ENCODE results near the gene SLC12A4.

The SLC12A4 gene

DNA sequence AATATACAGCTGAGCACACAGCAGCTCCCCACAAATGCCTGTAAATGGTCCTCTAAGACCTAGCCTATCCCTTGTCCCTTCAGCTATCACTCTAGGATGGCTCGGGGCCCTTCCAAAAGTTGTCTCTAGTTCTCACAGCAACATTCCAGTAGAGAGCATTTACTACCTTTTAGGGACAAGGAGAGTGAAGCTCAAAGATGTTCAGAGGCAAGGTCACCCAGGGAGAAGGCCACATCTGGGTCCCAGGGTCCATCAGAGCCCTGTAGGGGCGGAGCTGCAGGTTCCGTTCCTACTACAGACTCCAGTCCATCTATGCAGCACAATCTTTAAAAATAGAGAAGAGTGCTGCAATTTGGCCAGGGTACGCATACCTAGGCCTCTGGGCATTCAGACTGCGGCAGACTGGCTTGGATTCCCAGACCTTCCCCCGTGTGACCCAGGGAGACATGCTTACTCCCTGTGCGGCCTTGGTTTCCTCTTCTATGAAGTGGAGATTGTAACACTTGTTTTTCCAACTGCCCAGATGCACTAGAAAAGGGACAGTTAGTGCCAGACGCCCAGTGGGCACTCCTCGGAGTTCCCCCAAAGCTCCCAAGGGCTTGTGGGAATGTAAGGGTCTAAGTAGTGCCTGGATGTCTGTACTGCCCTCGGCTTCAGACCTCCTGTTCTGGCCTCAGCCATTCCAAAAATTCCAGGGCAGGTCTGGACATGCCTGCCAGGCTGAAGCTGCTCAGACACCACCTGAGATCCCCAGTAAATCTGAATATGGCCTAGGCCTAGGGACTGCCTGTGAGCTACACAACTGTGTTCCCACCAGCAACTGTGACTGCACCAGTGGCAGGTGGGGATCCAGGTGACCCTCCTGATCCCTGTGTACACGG lies 2.5 kb downstream of the SLC12A4 start:
- peak overlapping the region; percentile 99 for H3K4me3 ChIP-seq (ENCODE audit: low read depth, low read length)
- no peak for TF ChIP-seq CTCF (IDR thresholded peaks at IDR 0.05; ENCODE audit: low read depth, low read length)

- H3K4me3 ChIP-seq (ENCODE audit: low read depth, low read length): no peak overlapping the region
- TF ChIP-seq CTCF (IDR thresholded peaks at IDR 0.05; ENCODE audit: low read depth, low read length): no peak
Observed at GRCh38 chr16:67964477-67965131, 3.8 kb downstream of the SLC12A4 start.

DNA sequence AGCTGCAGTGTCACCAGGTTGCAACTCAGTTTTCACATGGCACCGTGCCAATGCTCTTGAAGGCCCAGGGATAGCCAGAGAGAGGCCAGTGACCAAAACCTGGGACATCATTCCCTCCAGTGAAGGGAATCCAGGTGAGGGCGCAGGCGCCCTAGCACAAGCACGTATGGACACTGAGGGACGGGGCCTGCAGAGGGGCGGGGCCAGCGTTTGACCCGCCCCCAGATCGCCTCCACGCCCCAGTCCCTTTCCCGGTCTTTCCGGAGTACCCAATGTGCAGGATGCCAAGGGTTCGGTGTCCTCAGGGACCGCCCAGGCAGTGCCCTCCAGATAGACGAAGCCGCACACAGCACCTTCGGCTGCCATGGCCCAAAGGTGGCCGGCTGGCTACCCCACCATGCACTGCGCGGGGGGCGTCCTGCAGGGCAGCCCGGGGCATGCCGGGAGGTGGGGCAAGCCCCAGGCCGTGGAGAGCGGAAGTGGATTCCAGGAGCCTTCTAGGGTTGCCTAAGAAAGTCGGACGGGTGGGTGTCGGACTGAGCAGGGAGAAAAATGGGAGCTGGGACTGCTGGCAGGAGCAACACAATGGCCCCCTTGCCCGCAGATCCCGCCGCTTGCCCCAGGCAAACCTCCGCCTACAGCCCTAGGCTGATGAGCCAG lies 4.6 kb downstream of the SLC12A4 start:
- H3K4me3 ChIP-seq (ENCODE audit: low read depth, low read length): no peak overlapping the region
- no peak for TF ChIP-seq CTCF (IDR thresholded peaks at IDR 0.05; ENCODE audit: low read depth, low read length)

DNA sequence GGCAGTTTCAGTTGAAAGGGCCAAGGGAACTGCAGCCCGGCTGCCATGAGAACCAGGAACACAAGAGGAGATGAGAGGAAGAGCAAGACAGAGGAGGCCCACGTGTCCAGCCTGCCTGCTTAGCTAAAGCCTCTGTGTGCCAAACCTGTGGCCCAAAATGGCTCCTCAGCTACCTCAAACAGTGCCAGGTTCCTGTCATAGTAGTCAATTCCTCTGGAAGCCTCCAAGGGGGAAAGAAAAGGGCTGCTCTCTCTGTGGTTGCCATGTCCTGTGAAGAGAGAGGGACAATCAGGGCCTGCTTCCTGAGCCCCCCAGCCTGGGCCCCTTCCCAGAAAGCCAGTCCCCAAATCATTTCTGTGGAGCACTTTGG lies 5.2 kb downstream of the SLC12A4 start:
- TF ChIP-seq CTCF (IDR thresholded peaks at IDR 0.05; ENCODE audit: low read depth, low read length): no peak

DNA sequence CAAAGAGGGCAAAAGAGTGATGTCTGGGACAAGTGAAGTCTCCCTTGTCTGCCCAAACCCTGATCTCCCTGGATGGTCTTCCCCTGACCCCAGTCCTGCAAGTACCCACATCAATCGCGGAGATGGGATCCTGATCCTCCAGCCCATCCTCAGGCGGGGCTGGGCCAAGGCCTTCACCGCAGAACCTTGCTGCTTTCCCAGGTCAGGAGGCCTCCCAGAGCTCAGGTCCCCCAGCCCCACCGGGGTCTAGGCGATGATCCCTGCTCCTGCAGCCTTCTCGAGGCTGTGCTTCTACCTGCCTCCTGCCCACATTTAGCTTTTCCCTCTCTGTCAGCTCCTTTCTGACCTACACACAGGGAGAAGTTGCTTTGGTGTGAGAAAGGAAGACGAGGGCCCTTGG lies 6.3 kb downstream of the SLC12A4 start:
- H3K4me3 ChIP-seq (ENCODE audit: low read depth, low read length): no peak overlapping the region
- no peak for TF ChIP-seq CTCF (IDR thresholded peaks at IDR 0.05; ENCODE audit: low read depth, low read length)

More for the DNA sequence above, 5.2 kb downstream of the SLC12A4 start:
- H3K4me3 ChIP-seq (ENCODE audit: low read depth, low read length): no peak overlapping the region

DNA sequence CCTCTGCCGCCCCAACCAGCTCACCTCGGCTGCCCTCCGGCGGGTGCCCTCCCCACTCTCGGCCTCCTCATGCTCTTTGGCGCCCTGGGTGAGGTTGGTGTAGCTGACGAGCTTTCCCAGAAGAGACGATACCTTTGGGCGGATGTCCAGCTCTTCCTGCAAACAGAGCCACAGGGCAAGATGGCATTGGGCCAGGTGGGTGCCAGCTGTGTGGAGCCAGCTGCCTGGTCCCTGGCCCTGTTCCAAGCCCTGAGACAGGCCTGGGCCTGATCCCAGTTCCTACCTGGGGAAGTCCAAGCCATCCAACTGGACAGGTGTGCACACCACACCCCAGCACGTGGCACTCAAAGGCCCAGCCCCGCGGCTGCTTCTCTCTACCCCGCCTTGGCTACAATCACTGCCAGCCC lies 6.9 kb downstream of the SLC12A4 start:
- no peak for TF ChIP-seq CTCF (IDR thresholded peaks at IDR 0.05; ENCODE audit: low read depth, low read length)
- no peak overlapping the region for H3K4me3 ChIP-seq (ENCODE audit: low read depth, low read length)

Measured in WI38 (cell line).